K562 (cell line): ENCODE measurements around the gene AHNAK. TPM values are rescaled to one million over a fixed set of nuclear protein-coding genes. Genes with fewer than 3 reads are reported as not detected.

Source experiments
- ATAC-seq: fragments of 200-7000 bp; cut with Tn5 transposase; 3 replicates; pipeline ENCODE4 v1.9.1; 2020; ENCODE audit warnings: moderate library complexity
- BruUV-seq: library from RNA; stranded (reverse); fragments of 400-500 nt; replicated peaks from 2 replicates; lab custom pipeline; 2021; lab: Mats Ljungman, UMichigan
- CTCF ChIA-PET: fragments of 300-600 bp; formaldehyde crosslinking; extraction: SDS; loops from one replicate; lab custom pipeline; 2021; ENCODE audit warnings: low intra/inter-chr PET ratio; lab: Yijun Ruan, JAX
- POLR2A ChIA-PET: fragments of 300-600, 350-650 bp; sonication (Branson Sonifier 250); formaldehyde crosslinking; extraction: SDS; loops from one replicate; lab custom pipeline; 2021; ENCODE audit warnings: antibody characterized with exemption, inconsistent platforms; lab: Yijun Ruan, JAX
- DNase-seq, 4 experiments: peaks; one replicate each; pipeline versions ENCODE4 v3.0.0 to v3.0.0-alpha.2; 2011 to 2018; ENCODE audit warnings: low spot score in 3 of 4, mixed read lengths in 3 of 4; ENCODE audit errors: extremely low read depth in 1 of 4
- FAIRE-seq: peaks from 2 replicates; lab custom pipeline; 2011; peaks lifted over from hg19 to GRCh38; lab: Jason Lieb, UNC
- H2AFZ ChIP-seq: 2 replicates; pipeline ENCODE4 v1.6.0; 2011; ENCODE audit warnings: low read depth, low read length, control low read depth, inconsistent platforms
- H3K27ac ChIP-seq: fragments of 200-600 bp; 3 replicates; pipeline ENCODE4 v1.8.0; 2011; ENCODE audit warnings: low read depth, mild to moderate bottlenecking, control low read depth, inconsistent platforms, low read length, moderate library complexity, mixed read lengths; ENCODE audit errors: extremely low read depth
- H3K27me3 ChIP-seq, 2 experiments: fragments of 300-600 bp in 1 of 2; 2 replicates in 1 of 2; 3 replicates in 1 of 2; pipeline versions ENCODE4 v1.6.0 to v1.8.0; 2011; ENCODE audit warnings: inconsistent platforms in 2 of 2, low read length in 2 of 2, mild to moderate bottlenecking in 1 of 2, mixed read lengths in 1 of 2, moderate library complexity in 1 of 2; ENCODE audit not compliant: control insufficient read depth in 2 of 2, insufficient read depth in 2 of 2
- H3K36me3 ChIP-seq: fragments of 300-600 bp; 3 replicates; pipeline ENCODE4 v1.8.0; 2011; ENCODE audit warnings: mild to moderate bottlenecking, low read length, inconsistent platforms; ENCODE audit not compliant: control insufficient read depth, insufficient read depth
- H3K4me1 ChIP-seq, 2 experiments: fragments of 200-600 bp in 1 of 2; replicated peaks in 1 of 2; 2 replicates in 1 of 2; 3 replicates in 1 of 2; pipeline versions ENCODE4 v1.5.1 to v1.8.0; 2011; ENCODE audit warnings: inconsistent platforms in 2 of 2, low read length in 2 of 2, mild to moderate bottlenecking in 1 of 2, mixed read lengths in 1 of 2, moderate library complexity in 1 of 2; ENCODE audit not compliant: control insufficient read depth in 2 of 2, insufficient read depth in 2 of 2
- H3K4me2 ChIP-seq: 2 replicates; pipeline ENCODE4 v1.6.1; 2011; ENCODE audit warnings: low read length, control low read depth, inconsistent platforms, mixed read lengths; ENCODE audit not compliant: insufficient read depth
- H3K4me3 ChIP-seq: fragments of 200-600 bp; sonication (generic), shearing (Covaris generic); 2 replicates; pipeline ENCODE4 v1.5.1; 2016; ENCODE audit warnings: control low read depth, inconsistent platforms
- H3K79me2 ChIP-seq: fragments of 200-600 bp; 3 replicates; pipeline ENCODE4 v1.8.0; 2011; ENCODE audit warnings: low read length, inconsistent platforms; ENCODE audit not compliant: control insufficient read depth, insufficient read depth
- H3K9ac ChIP-seq, 2 experiments: 2 replicates each; pipeline versions ENCODE4 v1.6.0 to v1.6.1; 2011; ENCODE audit warnings: low read depth in 2 of 2, low read length in 2 of 2, control low read depth in 1 of 2, inconsistent platforms in 1 of 2, mild to moderate bottlenecking in 1 of 2, mixed read lengths in 1 of 2; ENCODE audit not compliant: insufficient read depth in 1 of 2
- H3K9me1 ChIP-seq: one replicate; pipeline ENCODE4 v1.6.0; 2011; ENCODE audit warnings: inconsistent platforms, mild to moderate bottlenecking, low read length, moderate library complexity; ENCODE audit not compliant: control insufficient read depth, insufficient read depth
- H3K9me3 ChIP-seq: replicated peaks from 2 replicates; pipeline ENCODE4 v1.5.1; 2011; ENCODE audit warnings: low read depth, low read length, inconsistent platforms; ENCODE audit not compliant: control insufficient read depth, insufficient read depth
- H4K20me1 ChIP-seq: replicated peaks from 2 replicates; pipeline ENCODE4 v1.6.1; 2011; ENCODE audit warnings: low read length, inconsistent platforms, mixed read lengths; ENCODE audit not compliant: control insufficient read depth, insufficient read depth
- ARID2 ChIP-seq: fragments of 450-650 bp; IDR thresholded peaks from 2 replicates; pipeline ENCODE4 v1.6.1; 2017; ENCODE audit warnings: antibody characterized with exemption, mild to moderate bottlenecking
- FOXA1 ChIP-seq: fragments of 450-650 bp; IDR thresholded peaks from 2 replicates; pipeline ENCODE4 v1.6.1; 2016; ENCODE audit warnings: mild to moderate bottlenecking, borderline replicate concordance
- FOXJ3 ChIP-seq: sonication (generic); formaldehyde crosslinking; IDR thresholded peaks from 2 replicates; pipeline ENCODE4 v1.4.0; 2020; ENCODE audit warnings: mild to moderate bottlenecking, missing genetic modification reagents
- ILF3 ChIP-seq: fragments of 450-650 bp; IDR thresholded peaks from 2 replicates; pipeline ENCODE4 v1.6.1; 2018; ENCODE audit warnings: antibody characterized with exemption, mild to moderate bottlenecking, moderate library complexity, borderline replicate concordance
- IRF2 ChIP-seq: sonication (generic); formaldehyde crosslinking; IDR thresholded peaks from 2 replicates; pipeline ENCODE4 v1.8.1; 2022; ENCODE audit warnings: mild to moderate bottlenecking, missing genetic modification reagents
- MCM5 ChIP-seq: fragments of 450-650 bp; IDR thresholded peaks from 2 replicates; pipeline ENCODE4 v1.6.1; 2016; ENCODE audit warnings: low read depth
- NELFE ChIP-seq: IDR thresholded peaks from 2 replicates; pipeline ENCODE4 v1.6.1; 2011; ENCODE audit warnings: mild to moderate bottlenecking; ENCODE audit not compliant: insufficient read depth, insufficient read length
- PRDM10 ChIP-seq: fragments of 450-650 bp; IDR thresholded peaks from 2 replicates; pipeline ENCODE4 v1.6.1; 2018; ENCODE audit not compliant: partially characterized antibody
- SAFB ChIP-seq: fragments of 200-400 bp; formaldehyde crosslinking; IDR thresholded peaks from 2 replicates; pipeline ENCODE4 v1.6.1; 2017; ENCODE audit warnings: low read depth, low read length, borderline replicate concordance
- SAFB2 ChIP-seq: fragments of 200-400 bp; formaldehyde crosslinking; IDR thresholded peaks from 2 replicates; pipeline ENCODE4 v1.6.1; 2018; ENCODE audit warnings: borderline replicate concordance, low read length, low read depth, moderate library complexity; ENCODE audit not compliant: severe bottlenecking
- TRIM25 ChIP-seq: fragments of 450-650 bp; IDR thresholded peaks from 2 replicates; pipeline ENCODE4 v1.7.0; 2016; ENCODE audit warnings: borderline replicate concordance
- U2AF2 ChIP-seq: fragments of 200-400 bp; formaldehyde crosslinking; optimal IDR thresholded peaks from 2 replicates; pipeline ENCODE3; 2017; ENCODE audit warnings: low read depth, mild to moderate bottlenecking, low read length
- ZFP36 ChIP-seq: fragments of 150-350 bp; IDR thresholded peaks from 2 replicates; pipeline ENCODE4 v1.6.1; 2018; ENCODE audit warnings: low read length, low read depth; ENCODE audit not compliant: partially characterized antibody
- ZNF146 ChIP-seq: IDR thresholded peaks from one replicate; pipeline ENCODE4 v1.6.1; 2018; ENCODE audit warnings: missing compliant biosample characterization; ENCODE audit not compliant: unreplicated experiment
- WGBS: fragments of 100-300 bp; shearing (Covaris generic); methylation state at CpG from one replicate; pipeline ENCODE4 v1.1.6; 2016; ENCODE audit warnings: low coverage, mixed read lengths; ENCODE audit not compliant: insufficient coverage; ENCODE audit errors: missing lambda C conversion rate; 5-methylcytosine and 5-hydroxymethylcytosine counted together
- in situ Hi-C: fragments of 300-500 bp; cut with MboI; formaldehyde crosslinking; loops from 4 replicates; pipeline ENCODE4 v1.15.0; 2018; ENCODE audit warnings: inconsistent platforms, mixed read lengths
- intact Hi-C: fragments of 100-400 bp; cut with micrococcal nuclease; formaldehyde crosslinking; loops from 2 replicates; pipeline ENCODE4 v1.14.2; 2022
- polyA plus RNA-seq, 8 experiments: library from polyadenylated mRNA; depleted of rRNA in 4 of 8; stranded (reverse) in 5 of 8; unstranded in 3 of 8; fragments of >200 nt; fragmentation: Nextera tagmentation in 2 of 8; fragmentation: Illumina TruSeq in 1 of 8; extraction: Ambion mirVana in 2 of 8; extraction: Trizol in 1 of 8; gene quantifications; 2 replicates each; pipeline versions ENCODE4 v1.2.1 to v1.2.3, GENCODE V29; 2011 to 2014; ENCODE audit warnings: inconsistent platforms in 1 of 8, missing spikeins in 1 of 8
- total RNA-seq, 7 experiments: library from RNA; depleted of rRNA in 6 of 7; stranded (reverse); fragments of >200 nt in 6 of 7; fragmentation: Illumina TruSeq in 2 of 7; extraction: Trizol in 2 of 7; gene quantifications; 2 replicates each; pipeline versions ENCODE4 v1.2.1 to v1.2.3, GENCODE V29; 2011 to 2021; ENCODE audit warnings: low replicate concordance in 1 of 7
- TF ChIP-seq, protein P1 (sequence below): fragments of 250-450 bp; sonication (Bioruptor Pico); IDR thresholded peaks from 2 replicates; pipeline ENCODE4 v1.8.0; 2021; ENCODE audit warnings: mild to moderate bottlenecking, moderate library complexity

AHNAK gene
- total and polyA plus RNA-seq, 9 of the 15 experiments (the other 6 are each of a cell fraction or from before 2014, with no cell fraction given), result 1.5 to 89.7 (median 45.0) TPM

GRCh38 chr11:62399172-62399877, 147.3 kb downstream of the AHNAK start:
- intact Hi-C loops (loop anchor here (5.0 to 10.0 kb wide), 4 partner anchors 308 to 458 kb away; partner anchors contain the start of genes BSCL2, GNG3 and POLR2G), in situ Hi-C loops (loop anchor here (10.0 to 25.0 kb wide), 3 partner anchors 155 to 613 kb away; partner anchors contain the start of gene SLC22A8)
- no peaks in the 10 kb centered on the region for H3K27me3 ChIP-seq
- no peak for FAIRE-seq
- H2AFZ ChIP-seq, result no peak overlapping the region
- ChIA-PET POLR2A (interaction anchor here (0.6 to 1.5 kb wide), 5 partner anchors 143 to 202 kb away, joined by 3 to 5 read pairs (median 4); no protein-coding TSS in a partner anchor), CTCF (no interaction called here)
- H3K27ac ChIP-seq, result no peak overlapping the region
- H4K20me1 ChIP-seq, result no peaks in the 10 kb centered on the region
- H3K36me3 ChIP-seq, result no peaks in the 10 kb centered on the region
- 63% methylated on average over 10 of the region's 10 CpGs for WGBS
- no peak for ATAC-seq
- H3K4me2 ChIP-seq, result no peak overlapping the region
- H3K9ac ChIP-seq, result peak overlapping the region in 1 of 2 experiments; percentile 65; a peak in 2 of 4 replicates
- H3K79me2 ChIP-seq, result no peaks in the 10 kb centered on the region
- peaks cover 56 to 76% of the 10 kb centered on the region in 2 experiments for H3K4me1 ChIP-seq
- DNase-seq, result peak in 1 of 4 experiments; percentile 6
- H3K9me1 ChIP-seq, result no peaks in the 10 kb centered on the region
- no peaks in the 10 kb centered on the region for H3K9me3 ChIP-seq
- no TSS peak for BruUV-seq
- no peak overlapping the region for H3K4me3 ChIP-seq
- TF ChIP-seq ARID2 (no peak), FOXJ3 (CRISPR knock-in tag) (no peak), U2AF2 (no peak), IRF2 (no peak), SAFB (no peak), FOXA1 (no peak), ZNF146 (CRISPR knock-in tag) (no peak), TRIM25 (no peak), ZFP36 (no peak), ILF3 (no peak), SAFB2 (no peak), NELFE (no peak), MCM5 (no peak), PRDM10 (no peak)
- TF ChIP-seq, protein P1, sequence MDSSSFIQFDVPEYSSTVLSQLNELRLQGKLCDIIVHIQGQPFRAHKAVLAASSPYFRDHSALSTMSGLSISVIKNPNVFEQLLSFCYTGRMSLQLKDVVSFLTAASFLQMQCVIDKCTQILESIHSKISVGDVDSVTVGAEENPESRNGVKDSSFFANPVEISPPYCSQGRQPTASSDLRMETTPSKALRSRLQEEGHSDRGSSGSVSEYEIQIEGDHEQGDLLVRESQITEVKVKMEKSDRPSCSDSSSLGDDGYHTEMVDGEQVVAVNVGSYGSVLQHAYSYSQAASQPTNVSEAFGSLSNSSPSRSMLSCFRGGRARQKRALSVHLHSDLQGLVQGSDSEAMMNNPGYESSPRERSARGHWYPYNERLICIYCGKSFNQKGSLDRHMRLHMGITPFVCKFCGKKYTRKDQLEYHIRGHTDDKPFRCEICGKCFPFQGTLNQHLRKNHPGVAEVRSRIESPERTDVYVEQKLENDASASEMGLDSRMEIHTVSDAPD, result no peak
